ENCODE data around the gene COMTD1.
"Not testable (repeated sequence)": the region's sequence is repeated elsewhere in the genome, so short reads cannot be mapped to it uniquely, and the experiment has no call there.

COMTD1 gene

DNA sequence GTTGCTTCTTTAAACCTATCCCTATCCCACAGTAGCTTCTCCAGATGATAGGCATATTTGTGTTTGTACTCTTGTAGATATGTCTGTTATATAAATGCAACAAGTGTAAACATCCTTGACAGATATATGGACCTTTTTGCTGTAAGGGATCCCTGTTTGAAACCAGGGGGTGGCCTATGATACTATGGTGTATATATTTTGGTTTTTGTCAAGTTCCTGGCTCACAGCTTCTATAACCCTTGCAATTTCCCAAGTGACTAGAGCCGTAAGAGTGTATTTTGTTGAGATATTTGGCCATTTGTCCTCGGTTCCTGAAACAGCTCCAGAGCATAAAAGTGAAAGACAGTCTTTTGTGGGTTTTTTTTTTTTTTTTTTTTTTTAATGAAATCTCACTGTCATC, 9.7 kb downstream of the COMTD1 start:
- DNase-seq (ENCODE audit: low read depth) = no peak
- TF ChIP-seq CTCF (conservative IDR thresholded peaks at IDR 0.05; ENCODE audit: control insufficient read depth, insufficient read depth, low read depth, low read length) = no peak
- no peak overlapping the region for H3K4me3 ChIP-seq (ENCODE audit: control insufficient read depth, low read depth, low read length)

GRCh38 chr10:75223507-75223906, 12.2 kb downstream of the COMTD1 start:
- DNase-seq (ENCODE audit: low read depth) = no peak
- TF ChIP-seq CTCF (conservative IDR thresholded peaks at IDR 0.05; ENCODE audit: control insufficient read depth, insufficient read depth, low read depth, low read length) = no peak
- H3K4me3 ChIP-seq (ENCODE audit: control insufficient read depth, low read depth, low read length) = no peak overlapping the region

- not testable (repeated sequence) for DNase-seq (ENCODE audit: low read depth); H3K4me3 ChIP-seq (ENCODE audit: control insufficient read depth, low read depth, low read length)
These were observed 14.3 kb downstream of the COMTD1 start for GRCh38 chr10:75221492-75221891.

GRCh38 chr10:75220274-75220673, 15.5 kb downstream of the COMTD1 start:
- TF ChIP-seq CTCF (conservative IDR thresholded peaks at IDR 0.05; ENCODE audit: control insufficient read depth, insufficient read depth, low read depth, low read length) = no peak

GRCh38 chr10:75212343-75212742, 23.4 kb downstream of the COMTD1 start:
- H3K4me3 ChIP-seq (ENCODE audit: control insufficient read depth, low read depth, low read length) = peak overlapping the region; percentile 93
- DNase-seq (ENCODE audit: low read depth) = no peak
- TF ChIP-seq CTCF (conservative IDR thresholded peaks at IDR 0.05; ENCODE audit: control insufficient read depth, insufficient read depth, low read depth, low read length) = no peak

More at GRCh38 chr10:75220274-75220673, 15.5 kb downstream of the COMTD1 start:
- DNase-seq (ENCODE audit: low read depth) = no peak
- no peak overlapping the region for H3K4me3 ChIP-seq (ENCODE audit: control insufficient read depth, low read depth, low read length)

DNA sequence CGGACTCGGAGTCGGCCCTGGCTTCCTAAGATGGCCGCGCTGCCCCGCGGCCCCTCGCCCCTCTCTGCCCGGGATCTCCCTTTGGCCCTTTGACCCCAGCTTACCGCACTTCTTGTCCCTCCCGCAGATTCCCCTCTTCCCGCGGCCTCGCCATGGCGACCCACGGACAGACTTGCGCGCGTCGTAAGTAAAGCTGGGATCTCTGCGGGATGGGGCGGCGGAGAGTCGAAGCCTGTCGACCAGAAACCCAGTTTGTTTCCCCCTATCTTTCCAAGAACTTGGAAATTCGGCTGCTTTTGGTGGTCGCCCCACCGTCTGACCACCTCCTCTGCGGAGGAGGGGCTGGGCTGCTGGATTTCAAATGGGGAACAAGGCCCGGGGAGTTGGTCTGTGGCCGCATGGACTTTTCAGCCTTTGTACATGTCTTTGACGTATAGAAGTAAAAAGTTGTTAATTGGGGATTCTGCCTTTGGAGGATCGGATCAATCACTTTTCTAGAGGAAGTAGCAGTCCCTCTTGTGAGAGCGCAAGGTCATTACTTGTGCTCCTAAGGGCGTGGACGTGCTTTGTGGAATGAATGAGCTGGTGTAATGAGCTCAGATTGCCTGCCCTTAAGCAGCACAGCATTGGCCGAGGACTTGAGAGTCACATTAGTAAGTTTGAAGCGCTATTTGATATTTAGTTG, 24.6 kb downstream of the COMTD1 start:
- no peak for TF ChIP-seq CTCF (conservative IDR thresholded peaks at IDR 0.05; ENCODE audit: control insufficient read depth, insufficient read depth, low read depth, low read length)
- peak; percentile 69 for DNase-seq (ENCODE audit: low read depth)
- peak overlapping the region; percentile 93 for H3K4me3 ChIP-seq (ENCODE audit: control insufficient read depth, low read depth, low read length)

DNA sequence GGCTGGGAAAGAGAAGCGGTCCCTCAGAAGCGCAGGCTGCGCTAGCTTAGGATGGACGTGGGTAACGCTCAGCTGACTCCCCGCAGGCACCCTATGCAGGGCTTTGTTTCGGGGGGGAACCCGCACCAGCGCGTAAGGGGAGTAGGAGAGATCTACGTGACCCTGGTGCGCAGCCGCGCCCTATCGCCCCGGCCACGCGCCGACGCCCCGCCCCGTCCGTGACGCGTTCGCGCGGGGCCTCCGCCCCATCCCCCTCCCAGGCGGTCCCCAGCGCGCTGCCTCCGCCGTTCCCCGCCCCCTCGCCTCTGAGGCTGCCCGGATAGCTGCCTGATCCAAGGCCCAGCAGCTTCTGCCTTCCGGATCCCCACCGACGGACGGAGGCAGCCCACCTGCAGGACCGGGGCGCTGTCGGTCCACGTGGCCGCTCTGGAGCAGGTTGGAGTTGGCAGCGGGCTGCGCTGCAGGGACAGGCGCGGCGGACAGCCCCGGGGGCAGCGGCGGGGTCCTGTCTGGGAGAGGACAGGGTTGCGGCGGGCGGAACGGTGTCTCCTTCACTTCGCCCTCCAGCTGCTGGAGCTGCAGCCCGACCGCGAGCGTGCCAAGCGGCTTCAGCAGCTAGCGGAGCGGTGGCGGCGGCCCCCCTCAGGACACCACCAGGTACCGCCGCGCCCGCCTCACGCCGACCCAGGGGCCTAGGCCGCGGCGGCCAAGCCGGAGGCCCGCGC, 25.3 kb downstream of the COMTD1 start, which contains the start of gene VDAC2:
TSS of gene VDAC2 (plus strand) at position 515 of the 725 bp plus-strand sequence. CDS start 363 bp downstream, outside the sequence.
- peak within 1 kb of the TSS; percentile 93 for H3K4me3 ChIP-seq (ENCODE audit: control insufficient read depth, low read depth, low read length)
- DNase-seq (ENCODE audit: low read depth) = peak; percentile 78
- no peak for TF ChIP-seq CTCF (conservative IDR thresholded peaks at IDR 0.05; ENCODE audit: control insufficient read depth, insufficient read depth, low read depth, low read length)

Measured in fibroblast of mammary gland (primary cell).